HG03196 (cell line): Measurements from ENCODE around the gene HAUS5.

ENCODE experiments used
- ATAC-seq: cut with Tn5 transposase; IDR thresholded peaks from one replicate; pipeline ENCODE4 v1.9.1; 2021; ENCODE audit not compliant: unreplicated experiment

HAUS5 gene

GRCh38 chr19:35608251-35608650 is 4.3 kb upstream of the HAUS5 start:
- ATAC-seq, result no peak

GRCh38 chr19:35609851-35610353 is 2.6 kb upstream of the HAUS5 start:
- peak; percentile 40 for ATAC-seq

- ATAC-seq, result no peak
Observed at GRCh38 chr19:35612224-35612558, 344 bp upstream of the HAUS5 start.

- no peak for ATAC-seq
Observed at GRCh38 chr19:35613574-35613973, 1.0 kb downstream of the HAUS5 start.

- ATAC-seq, result no peak
Observed at GRCh38 chr19:35615036-35615435, 2.5 kb downstream of the HAUS5 start.

- ATAC-seq, result no peak
Observed at GRCh38 chr19:35618857-35619256, 6.3 kb downstream of the HAUS5 start.

GRCh38 chr19:35619290-35619923 is 6.9 kb downstream of the HAUS5 start:
- no peak for ATAC-seq

GRCh38 chr19:35620001-35620400 is 7.5 kb downstream of the HAUS5 start:
- ATAC-seq, result no peak

- ATAC-seq, result no peak
Observed at GRCh38 chr19:35621708-35622107, 9.2 kb downstream of the HAUS5 start.

GRCh38 chr19:35622750-35623149 is 10.2 kb downstream of the HAUS5 start:
- ATAC-seq, result no peak

- no peak for ATAC-seq
Observed at GRCh38 chr19:35623327-35624010, 10.9 kb downstream of the HAUS5 start.

GRCh38 chr19:35628264-35628564 is 15.7 kb downstream of the HAUS5 start:
- no peak for ATAC-seq

- ATAC-seq, result peak; percentile 94
Observed at GRCh38 chr19:35628565-35629331, 16.2 kb downstream of the HAUS5 start, which contains the start of gene RBM42. Gene RBM42, plus strand, starts transcription at chr19:35629036. Its CDS starts 118 bp downstream, at chr19:35629154.

GRCh38 chr19:35629332-35629633 is 16.7 kb downstream of the HAUS5 start:
- ATAC-seq, result no peak

- ATAC-seq, result no peak
Observed at GRCh38 chr19:35633727-35634440, 21.3 kb downstream of the HAUS5 start.

- no peak for ATAC-seq
Observed at GRCh38 chr19:35636651-35637050, 24.1 kb downstream of the HAUS5 start.

- ATAC-seq, result no peak
Observed at GRCh38 chr19:35637165-35637564, 24.6 kb downstream of the HAUS5 start.

- no peak for ATAC-seq
Observed at GRCh38 chr19:35639321-35639639, 26.7 kb downstream of the HAUS5 start.

- no peak for ATAC-seq
Observed at GRCh38 chr19:35639863-35640262, 27.3 kb downstream of the HAUS5 start.

- ATAC-seq, result no peak
Observed at GRCh38 chr19:35641515-35642151, 29.1 kb downstream of the HAUS5 start, which contains the start of gene ETV2. Gene ETV2, plus strand, starts transcription at chr19:35641745. Its CDS starts 716 bp downstream, at chr19:35642461.

- no peak for ATAC-seq
Observed at GRCh38 chr19:35642312-35642711, 29.8 kb downstream of the HAUS5 start.
